ENCODE measurements around the gene HSPB7.

Gene HSPB7

GRCh38 chr1:15991427-15992186, 26.2 kb downstream of the HSPB7 start:
- H3K9me3 ChIP-seq (ENCODE audit: insufficient read depth, low read length), result no peaks in the 10 kb centered on the region
- H3K4me2 ChIP-seq (ENCODE audit: low read depth, low read length, poor library complexity, severe bottlenecking), result no peak overlapping the region
- no peak overlapping the region for H3K4me3 ChIP-seq (ENCODE audit: insufficient read depth, low read length, poor library complexity, severe bottlenecking)
- H2AFZ ChIP-seq (ENCODE audit: low read depth, low read length, severe bottlenecking), result no peak overlapping the region
- no peaks in the 10 kb centered on the region for H3K36me3 ChIP-seq (ENCODE audit: low read length)
- no peaks in the 10 kb centered on the region for H3K79me2 ChIP-seq (ENCODE audit: insufficient read depth, low read length)
- no peaks in the 10 kb centered on the region for H3K27me3 ChIP-seq (ENCODE audit: low read length)
- no peaks in the 10 kb centered on the region for H4K20me1 ChIP-seq (ENCODE audit: low read depth, low read length)
- H3K9me2 ChIP-seq (replicated peaks; ENCODE audit: insufficient read depth, low read length), result no peaks in the 10 kb centered on the region
- no peak overlapping the region for H3K27ac ChIP-seq (ENCODE audit: low read depth, low read length)
- H3K9ac ChIP-seq (ENCODE audit: low read length), result no peak overlapping the region
- H3F3A ChIP-seq (ENCODE audit: insufficient read depth), result no peaks in the 10 kb centered on the region
- TF ChIP-seq CTCF (IDR thresholded peaks at IDR 0.05; ENCODE audit: insufficient read depth, low read length, poor library complexity, severe bottlenecking) (no peak), EZH2phosphoT487 (conservative IDR thresholded peaks at IDR 0.05; ENCODE audit: low read length) (no peak)

- H3K4me3 ChIP-seq (ENCODE audit: insufficient read depth, low read length, poor library complexity, severe bottlenecking), result no peak overlapping the region
- no peak for TF ChIP-seq EZH2phosphoT487 (conservative IDR thresholded peaks at IDR 0.05; ENCODE audit: low read length)
- no peak for TF ChIP-seq CTCF (IDR thresholded peaks at IDR 0.05; ENCODE audit: insufficient read depth, low read length, poor library complexity, severe bottlenecking)
Observed at GRCh38 chr1:15989776-15990175, 28.1 kb downstream of the HSPB7 start.

GRCh38 chr1:15988856-15989736, 28.7 kb downstream of the HSPB7 start:
- H3K27ac ChIP-seq (ENCODE audit: low read depth, low read length), result no peak overlapping the region
- H3K27me3 ChIP-seq (ENCODE audit: low read length), result no peaks in the 10 kb centered on the region
- no peaks in the 10 kb centered on the region for H4K20me1 ChIP-seq (ENCODE audit: low read depth, low read length)
- H3K79me2 ChIP-seq (ENCODE audit: insufficient read depth, low read length), result no peaks in the 10 kb centered on the region
- H3F3A ChIP-seq (ENCODE audit: insufficient read depth), result no peaks in the 10 kb centered on the region
- no peaks in the 10 kb centered on the region for H3K9me2 ChIP-seq (replicated peaks; ENCODE audit: insufficient read depth, low read length)
- no peaks in the 10 kb centered on the region for H3K36me3 ChIP-seq (ENCODE audit: low read length)
- TF ChIP-seq EZH2phosphoT487 (conservative IDR thresholded peaks at IDR 0.05; ENCODE audit: low read length), result no peak
- no peak for TF ChIP-seq CTCF (IDR thresholded peaks at IDR 0.05; ENCODE audit: insufficient read depth, low read length, poor library complexity, severe bottlenecking)
- no peaks in the 10 kb centered on the region for H3K9me3 ChIP-seq (ENCODE audit: insufficient read depth, low read length)
- H3K4me2 ChIP-seq (ENCODE audit: low read depth, low read length, poor library complexity, severe bottlenecking), result no peak overlapping the region
- H2AFZ ChIP-seq (ENCODE audit: low read depth, low read length, severe bottlenecking), result no peak overlapping the region
- H3K9ac ChIP-seq (ENCODE audit: low read length), result no peak overlapping the region
- no peak overlapping the region for H3K4me3 ChIP-seq (ENCODE audit: insufficient read depth, low read length, poor library complexity, severe bottlenecking)

More at GRCh38 chr1:15989776-15990175, 28.1 kb downstream of the HSPB7 start:
- no peaks in the 10 kb centered on the region for H3F3A ChIP-seq (ENCODE audit: insufficient read depth)
- H3K36me3 ChIP-seq (ENCODE audit: low read length), result no peaks in the 10 kb centered on the region
- no peaks in the 10 kb centered on the region for H4K20me1 ChIP-seq (ENCODE audit: low read depth, low read length)
- H3K9me3 ChIP-seq (ENCODE audit: insufficient read depth, low read length), result no peaks in the 10 kb centered on the region
- H3K79me2 ChIP-seq (ENCODE audit: insufficient read depth, low read length), result no peaks in the 10 kb centered on the region
- no peaks in the 10 kb centered on the region for H3K9me2 ChIP-seq (replicated peaks; ENCODE audit: insufficient read depth, low read length)
- no peak overlapping the region for H3K9ac ChIP-seq (ENCODE audit: low read length)
- no peaks in the 10 kb centered on the region for H3K27me3 ChIP-seq (ENCODE audit: low read length)
- H2AFZ ChIP-seq (ENCODE audit: low read depth, low read length, severe bottlenecking), result no peak overlapping the region
- H3K4me2 ChIP-seq (ENCODE audit: low read depth, low read length, poor library complexity, severe bottlenecking), result no peak overlapping the region
- no peak overlapping the region for H3K27ac ChIP-seq (ENCODE audit: low read depth, low read length)
